HepG2 (cell line): ENCODE measurements around the gene SPCS1. TPM values are rescaled to one million over a fixed set of nuclear protein-coding genes. Genes with fewer than 3 reads are reported as not detected.

Experiments
- ATF4 ChIP-seq, 2 experiments: fragments of 450-650 bp in 1 of 2; sonication (generic) in 1 of 2; formaldehyde crosslinking; IDR thresholded peaks; 2 replicates each; pipeline versions ENCODE4 v1.5.0 to v1.8.0; 2020 to 2022; ENCODE audit warnings: mild to moderate bottlenecking in 1 of 2, missing genetic modification reagents in 1 of 2
- ATF7-NPFF ChIP-seq: sonication (generic); formaldehyde crosslinking; IDR thresholded peaks from 2 replicates; pipeline ENCODE4 v1.8.1; 2023; ENCODE audit warnings: mild to moderate bottlenecking, low read depth, missing genetic modification reagents, moderate library complexity
- CENPBD1 ChIP-seq: sonication (generic); formaldehyde crosslinking; IDR thresholded peaks from 2 replicates; pipeline ENCODE4 v1.8.0; 2022; ENCODE audit warnings: missing genetic modification reagents, low read depth, mild to moderate bottlenecking, borderline replicate concordance
- CHCHD3 ChIP-seq: sonication (generic); formaldehyde crosslinking; IDR thresholded peaks from 2 replicates; pipeline ENCODE4 v1.8.0; 2022; ENCODE audit warnings: mild to moderate bottlenecking, missing genetic modification reagents, moderate library complexity
- CHD4 ChIP-seq: fragments of 200-600 bp; sonication (generic); IDR thresholded peaks from 2 replicates; pipeline ENCODE4 v1.7.0; 2017; ENCODE audit warnings: mild to moderate bottlenecking, low read length, borderline replicate concordance
- FLYWCH1 ChIP-seq: sonication (generic); formaldehyde crosslinking; IDR thresholded peaks from 2 replicates; pipeline ENCODE4 v1.8.1; 2023; ENCODE audit warnings: mild to moderate bottlenecking, missing genetic modification reagents
- FOXM1 ChIP-seq: sonication (generic); formaldehyde crosslinking; IDR thresholded peaks from 2 replicates; pipeline ENCODE4 v1.5.0; 2020; ENCODE audit warnings: missing genetic modification reagents
- HNRNPLL ChIP-seq: fragments of 200-400 bp; formaldehyde crosslinking; IDR thresholded peaks from 2 replicates; pipeline ENCODE4 v1.6.1; 2017; ENCODE audit warnings: mild to moderate bottlenecking, low read depth, low read length; ENCODE audit not compliant: poor library complexity, severe bottlenecking
- HOXA5 ChIP-seq: sonication (generic); formaldehyde crosslinking; IDR thresholded peaks from 2 replicates; pipeline ENCODE4 v1.4.0; 2020; ENCODE audit warnings: missing genetic modification reagents
- IRF9 ChIP-seq: sonication (generic); formaldehyde crosslinking; IDR thresholded peaks from 2 replicates; pipeline ENCODE4 v1.8.0; 2022; ENCODE audit warnings: missing genetic modification reagents, mild to moderate bottlenecking, borderline replicate concordance
- KMT2A ChIP-seq: sonication (generic); formaldehyde crosslinking; IDR thresholded peaks from 2 replicates; pipeline ENCODE4 v1.4.0; 2020; ENCODE audit warnings: missing genetic modification reagents
- RARA ChIP-seq: IDR thresholded peaks from 2 replicates; pipeline ENCODE4 v1.6.1; 2016; ENCODE audit warnings: missing genetic modification reagents, missing compliant biosample characterization
- SRF ChIP-seq: IDR thresholded peaks from 2 replicates; pipeline ENCODE4 v1.6.1; 2011; ENCODE audit warnings: mild to moderate bottlenecking, low read depth, low read length, moderate library complexity
- TEAD3 ChIP-seq: optimal IDR thresholded peaks from 2 replicates; pipeline ENCODE3; 2016; ENCODE audit warnings: borderline replicate concordance
- ZNF234 ChIP-seq: sonication (generic); formaldehyde crosslinking; conservative IDR thresholded peaks from 2 replicates; pipeline ENCODE4 v1.5.1; 2020; ENCODE audit warnings: mild to moderate bottlenecking, missing genetic modification reagents
- ZNF556 ChIP-seq: sonication (generic); formaldehyde crosslinking; IDR thresholded peaks from 2 replicates; pipeline ENCODE4 v1.4.0; 2020; ENCODE audit warnings: mild to moderate bottlenecking, missing genetic modification reagents, borderline replicate concordance
- ZNF564 ChIP-seq: sonication (generic); formaldehyde crosslinking; IDR thresholded peaks from 2 replicates; pipeline ENCODE4 v1.8.1; 2023; ENCODE audit warnings: mild to moderate bottlenecking, missing genetic modification reagents
- ZNF766 ChIP-seq: sonication (generic); formaldehyde crosslinking; IDR thresholded peaks from 2 replicates; pipeline ENCODE4 v1.5.0; 2020; ENCODE audit warnings: missing genetic modification reagents, borderline replicate concordance
- ZNF841 ChIP-seq: sonication (generic); formaldehyde crosslinking; IDR thresholded peaks from 2 replicates; pipeline ENCODE4 v1.8.1; 2023; ENCODE audit warnings: missing genetic modification reagents, borderline replicate concordance
- ZNF878 ChIP-seq: sonication (generic); formaldehyde crosslinking; IDR thresholded peaks from 2 replicates; pipeline ENCODE4 v1.8.1; 2023; ENCODE audit warnings: mild to moderate bottlenecking, missing genetic modification reagents, moderate library complexity
- ZNF883 ChIP-seq: sonication (generic); formaldehyde crosslinking; IDR thresholded peaks from 2 replicates; pipeline ENCODE4 v1.5.1; 2020; ENCODE audit warnings: mild to moderate bottlenecking, missing genetic modification reagents; ENCODE audit errors: not compliant biosample characterization
- polyA plus RNA-seq, 8 experiments: library from polyadenylated mRNA; depleted of rRNA in 3 of 8; stranded (reverse) in 7 of 8; unstranded in 1 of 8; fragments of >200 nt; fragmentation: Illumina TruSeq in 4 of 8; extraction: Trizol in 4 of 8; gene quantifications; 2 replicates each; pipeline versions ENCODE4 v1.2.1 to v1.2.3, GENCODE V29; 2011 to 2016; ENCODE audit warnings: low read depth in 4 of 8, missing spikeins in 1 of 8, mixed read lengths in 1 of 8; ENCODE audit not compliant: insufficient read depth in 1 of 8
- total RNA-seq, 5 experiments: library from RNA; depleted of rRNA; stranded (reverse); fragments of >200 nt; fragmentation: Illumina TruSeq; extraction: Trizol; gene quantifications; 2 replicates each; pipeline ENCODE4 v1.2.3, GENCODE V29; 2016; ENCODE audit warnings: low read depth in 1 of 5
- TF ChIP-seq, protein P1 (sequence below): sonication (generic); formaldehyde crosslinking; IDR thresholded peaks from 2 replicates; pipeline ENCODE4 v1.8.0; 2022; ENCODE audit warnings: missing genetic modification reagents, mild to moderate bottlenecking, moderate library complexity, borderline replicate concordance
- TF ChIP-seq, protein P2 (sequence below): sonication (generic); IDR thresholded peaks from 2 replicates; pipeline ENCODE4 v1.6.1; 2016; ENCODE audit warnings: low read depth, borderline replicate concordance

SPCS1 gene
- total and polyA plus RNA-seq, 2 of the 13 experiments (the other 11 are each of a cell fraction or from before 2014, with no cell fraction given): 84.6 to 120 TPM

DNA sequence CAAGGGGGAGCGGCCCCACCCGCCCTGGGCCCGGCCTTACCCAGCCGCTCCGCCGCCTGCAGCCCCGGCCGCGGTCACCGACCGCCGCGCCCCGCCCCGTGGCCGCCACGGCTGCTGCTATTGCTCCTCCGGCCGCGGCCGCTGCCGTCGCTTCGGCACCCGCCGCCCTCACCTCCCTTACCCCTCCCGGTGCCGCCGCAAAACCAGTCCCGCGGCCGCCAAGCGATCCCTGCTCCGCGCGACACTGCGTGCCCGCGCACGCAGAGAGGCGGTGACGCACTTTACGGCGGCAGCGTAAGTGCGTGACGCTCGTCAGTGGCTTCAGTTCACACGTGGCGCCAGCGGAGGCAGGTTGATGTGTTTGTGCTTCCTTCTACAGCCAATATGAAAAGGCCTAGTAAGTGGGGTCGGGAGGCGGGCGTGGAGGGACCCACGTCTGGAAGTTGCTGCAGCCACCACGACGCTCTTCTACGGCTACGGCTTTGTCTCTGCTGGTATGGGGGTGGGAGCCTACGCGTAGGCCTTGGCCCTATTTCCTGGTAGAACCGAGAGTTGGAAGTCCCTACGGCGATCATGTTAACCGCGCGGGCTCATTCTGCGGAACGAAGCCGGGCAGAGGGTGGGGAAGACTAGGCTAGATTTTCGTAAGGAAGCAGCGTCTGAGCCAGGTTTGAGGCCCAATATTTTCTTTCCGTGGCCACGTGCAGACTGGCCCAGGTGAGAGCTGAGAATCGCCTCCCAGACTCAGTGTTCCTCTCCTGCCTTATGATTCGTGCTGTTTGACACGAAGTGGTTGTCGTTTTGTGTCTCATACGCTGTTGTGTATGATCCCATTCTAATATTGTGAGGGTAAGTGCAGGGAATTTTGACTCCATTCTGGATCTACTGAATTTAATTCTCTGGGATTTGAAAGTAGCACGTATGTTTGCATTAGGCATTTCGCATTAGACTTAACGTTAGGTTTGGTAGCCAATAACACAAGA, 19.9 kb upstream of the SPCS1 start, which contains the start of the genes GNL3 and PBRM1 (continued):
- TF ChIP-seq ZNF841 (CRISPR knock-in tag): no peak
- peak; percentile 91 for TF ChIP-seq KMT2A (CRISPR knock-in tag)
- no peak for TF ChIP-seq ZNF564 (CRISPR knock-in tag)
- no peak for TF ChIP-seq FLYWCH1 (CRISPR knock-in tag)
- TF ChIP-seq ZNF234 (CRISPR knock-in tag): no peak; the same call in 1 of the 2 replicates
- no peak for TF ChIP-seq CHD4
- TF ChIP-seq FOXM1 (CRISPR knock-in tag): no peak
- TF ChIP-seq TEAD3: peak; percentile 86
- TF ChIP-seq ZNF883 (CRISPR knock-in tag): peak; percentile 70
- TF ChIP-seq HOXA5: peak; percentile 91
- TF ChIP-seq HNRNPLL: peak; percentile 99
- TF ChIP-seq, protein P1, sequence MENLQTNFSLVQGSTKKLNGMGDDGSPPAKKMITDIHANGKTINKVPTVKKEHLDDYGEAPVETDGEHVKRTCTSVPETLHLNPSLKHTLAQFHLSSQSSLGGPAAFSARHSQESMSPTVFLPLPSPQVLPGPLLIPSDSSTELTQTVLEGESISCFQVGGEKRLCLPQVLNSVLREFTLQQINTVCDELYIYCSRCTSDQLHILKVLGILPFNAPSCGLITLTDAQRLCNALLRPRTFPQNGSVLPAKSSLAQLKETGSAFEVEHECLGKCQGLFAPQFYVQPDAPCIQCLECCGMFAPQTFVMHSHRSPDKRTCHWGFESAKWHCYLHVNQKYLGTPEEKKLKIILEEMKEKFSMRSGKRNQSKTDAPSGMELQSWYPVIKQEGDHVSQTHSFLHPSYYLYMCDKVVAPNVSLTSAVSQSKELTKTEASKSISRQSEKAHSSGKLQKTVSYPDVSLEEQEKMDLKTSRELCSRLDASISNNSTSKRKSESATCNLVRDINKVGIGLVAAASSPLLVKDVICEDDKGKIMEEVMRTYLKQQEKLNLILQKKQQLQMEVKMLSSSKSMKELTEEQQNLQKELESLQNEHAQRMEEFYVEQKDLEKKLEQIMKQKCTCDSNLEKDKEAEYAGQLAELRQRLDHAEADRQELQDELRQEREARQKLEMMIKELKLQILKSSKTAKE (CRISPR knock-in tag): 0 out of 2 replicates have a peak, but pooled peaks have one; percentile 24
- TF ChIP-seq, protein P2, sequence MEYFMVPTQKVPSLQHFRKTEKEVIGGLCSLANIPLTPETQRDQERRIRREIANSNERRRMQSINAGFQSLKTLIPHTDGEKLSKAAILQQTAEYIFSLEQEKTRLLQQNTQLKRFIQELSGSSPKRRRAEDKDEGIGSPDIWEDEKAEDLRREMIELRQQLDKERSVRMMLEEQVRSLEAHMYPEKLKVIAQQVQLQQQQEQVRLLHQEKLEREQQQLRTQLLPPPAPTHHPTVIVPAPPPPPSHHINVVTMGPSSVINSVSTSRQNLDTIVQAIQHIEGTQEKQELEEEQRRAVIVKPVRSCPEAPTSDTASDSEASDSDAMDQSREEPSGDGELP: peak; percentile 38; the same call in 1 of the 2 replicates
- peak; percentile 17; the same call in 1 of the 2 replicates for TF ChIP-seq ZNF878 (CRISPR knock-in tag)
- TF ChIP-seq IRF9: peak; percentile 87
- TF ChIP-seq ZNF556 (CRISPR knock-in tag): peak; percentile 80; the same call in 1 of the 2 replicates
- peak; percentile 45; the same call in 1 of the 2 replicates for TF ChIP-seq RARA (CRISPR knock-in tag)
- TF ChIP-seq CENPBD1: no peak
- peak; percentile 77; the same call in 1 of the 2 replicates for TF ChIP-seq ZNF766 (CRISPR knock-in tag)
- TF ChIP-seq ATF7-NPFF (CRISPR knock-in tag): peak; percentile 23; the same call in 1 of the 2 replicates
- no peak for TF ChIP-seq CHCHD3 (CRISPR knock-in tag)
- TF ChIP-seq ATF4 (CRISPR knock-in tag; IDR thresholded peaks at IDR 0.05): peak in 1 of 2 experiments; percentile 62; a peak in 2 of 4 replicates
- TF ChIP-seq SRF: no peak
